Loucy (cell line): ENCODE data around the gene WDR64.

Experiments
- H2AFZ ChIP-seq: fragments of 200-600 bp; sonication (generic); 2 replicates; pipeline ENCODE4 v1.6.0; 2016; ENCODE audit warnings: antibody characterized with exemption, mild to moderate bottlenecking, low read length, moderate library complexity
- H3F3A ChIP-seq: fragments of 200-600 bp; 2 replicates; pipeline ENCODE4 v1.6.0; 2016; ENCODE audit warnings: antibody characterized with exemption, low read depth, mild to moderate bottlenecking
- H3K27me3 ChIP-seq: fragments of 200-600 bp; sonication (generic); 2 replicates; pipeline ENCODE4 v1.6.1; 2014; ENCODE audit warnings: low read length, mild to moderate bottlenecking; ENCODE audit not compliant: insufficient read depth, poor library complexity, severe bottlenecking
- H3K36me3 ChIP-seq: fragments of 200-600 bp; sonication (generic); 2 replicates; pipeline ENCODE4 v1.6.1; 2016; ENCODE audit warnings: low read length; ENCODE audit not compliant: insufficient read depth
- H3K4me1 ChIP-seq: fragments of 200-600 bp; sonication (generic); 2 replicates; pipeline ENCODE4 v1.5.1; 2014; ENCODE audit warnings: low read length, mild to moderate bottlenecking; ENCODE audit not compliant: insufficient read depth, poor library complexity, severe bottlenecking
- H3K4me2 ChIP-seq: fragments of 200-600 bp; sonication (generic); 2 replicates; pipeline ENCODE4 v1.6.0; 2014; ENCODE audit warnings: antibody characterized with exemption, low read length, low read depth, mild to moderate bottlenecking; ENCODE audit not compliant: poor library complexity, severe bottlenecking
- H3K4me3 ChIP-seq: fragments of 200-600 bp; sonication (generic); 2 replicates; pipeline ENCODE4 v1.5.1; 2014; ENCODE audit warnings: low read length, mild to moderate bottlenecking, mixed read lengths; ENCODE audit not compliant: poor library complexity, severe bottlenecking
- H3K79me2 ChIP-seq: fragments of 200-600 bp; sonication (generic); 2 replicates; pipeline ENCODE4 v1.6.1; 2014; ENCODE audit warnings: low read length; ENCODE audit not compliant: insufficient read depth
- H3K9ac ChIP-seq: fragments of 200-600 bp; sonication (generic); 2 replicates; pipeline ENCODE4 v1.6.0; 2014; ENCODE audit warnings: mild to moderate bottlenecking, low read depth, low read length, moderate library complexity; ENCODE audit not compliant: poor library complexity, severe bottlenecking
- H3K9me2 ChIP-seq: fragments of 200-600 bp; sonication (generic); replicated peaks from 2 replicates; pipeline ENCODE4 v1.6.1; 2016; ENCODE audit warnings: low read depth, low read length, mixed read lengths
- H3K9me3 ChIP-seq: fragments of 200-600 bp; sonication (generic); 2 replicates; pipeline ENCODE4 v1.6.1; 2014; ENCODE audit warnings: mild to moderate bottlenecking, antibody characterized with exemption, low read length, low read depth; ENCODE audit not compliant: insufficient read depth
- H4K20me1 ChIP-seq: fragments of 200-600 bp; sonication (generic); 2 replicates; pipeline ENCODE4 v1.6.0; 2014; ENCODE audit warnings: antibody characterized with exemption, low read length, mild to moderate bottlenecking; ENCODE audit not compliant: insufficient read depth, poor library complexity, severe bottlenecking
- CTCF ChIP-seq: fragments of 200-600 bp; sonication (generic); conservative IDR thresholded peaks from 2 replicates; pipeline ENCODE4 v1.5.1; 2014; ENCODE audit warnings: mild to moderate bottlenecking, antibody characterized with exemption, low read length
- EZH2phosphoT487 ChIP-seq: fragments of 200-600 bp; IDR thresholded peaks from 2 replicates; pipeline ENCODE4 v1.6.1; 2018; ENCODE audit warnings: antibody characterized with exemption, mild to moderate bottlenecking, moderate library complexity, borderline replicate concordance

Gene WDR64

GRCh38 chr1:241637046-241637590 lies 15.0 kb upstream of the WDR64 start:
- H3K4me3 ChIP-seq = peak overlapping the region; percentile 73
- peaks cover 13% of the 10 kb centered on the region for H3K4me1 ChIP-seq
- H3K9ac ChIP-seq = no peak overlapping the region
- no peak overlapping the region for H2AFZ ChIP-seq
- no peaks in the 10 kb centered on the region for H3K36me3 ChIP-seq
- no peaks in the 10 kb centered on the region for H3K9me2 ChIP-seq
- H3K79me2 ChIP-seq = peaks cover 16% of the 10 kb centered on the region; the same call in 1 of the 2 replicates
- H4K20me1 ChIP-seq = no peaks in the 10 kb centered on the region
- peak overlapping the region; percentile 62 for H3K4me2 ChIP-seq
- H3K9me3 ChIP-seq = no peaks in the 10 kb centered on the region
- H3K27me3 ChIP-seq = no peaks in the 10 kb centered on the region
- TF ChIP-seq EZH2phosphoT487 (no peak), CTCF (no peak)
- no peaks in the 10 kb centered on the region for H3F3A ChIP-seq

GRCh38 chr1:241637604-241638003 lies 14.5 kb upstream of the WDR64 start:
- H3F3A ChIP-seq = no peaks in the 10 kb centered on the region
- no peaks in the 10 kb centered on the region for H3K27me3 ChIP-seq
- no peaks in the 10 kb centered on the region for H3K9me2 ChIP-seq
- no peaks in the 10 kb centered on the region for H3K9me3 ChIP-seq
- TF ChIP-seq EZH2phosphoT487 (no peak), CTCF (no peak)
- no peak overlapping the region for H2AFZ ChIP-seq
- no peak overlapping the region for H3K9ac ChIP-seq
- no peaks in the 10 kb centered on the region for H4K20me1 ChIP-seq
- peaks cover 16% of the 10 kb centered on the region; the same call in 1 of the 2 replicates for H3K79me2 ChIP-seq
- H3K4me3 ChIP-seq = peak overlapping the region; percentile 73
- H3K36me3 ChIP-seq = no peaks in the 10 kb centered on the region
- H3K4me2 ChIP-seq = peak overlapping the region; percentile 62
- H3K4me1 ChIP-seq = peaks cover 13% of the 10 kb centered on the region

GRCh38 chr1:241638099-241638682 lies 13.9 kb upstream of the WDR64 start:
- no peaks in the 10 kb centered on the region for H3K9me2 ChIP-seq
- peak overlapping the region; percentile 73 for H3K4me3 ChIP-seq
- H3K9me3 ChIP-seq = no peaks in the 10 kb centered on the region
- peaks cover 16% of the 10 kb centered on the region; the same call in 1 of the 2 replicates for H3K79me2 ChIP-seq
- H3K4me1 ChIP-seq = peaks cover 13% of the 10 kb centered on the region
- peak overlapping the region; percentile 62 for H3K4me2 ChIP-seq
- H3F3A ChIP-seq = no peaks in the 10 kb centered on the region
- peak overlapping the region; percentile 65 for H3K9ac ChIP-seq
- H4K20me1 ChIP-seq = no peaks in the 10 kb centered on the region
- H3K27me3 ChIP-seq = no peaks in the 10 kb centered on the region
- H3K36me3 ChIP-seq = no peaks in the 10 kb centered on the region
- no peak overlapping the region for H2AFZ ChIP-seq
- TF ChIP-seq CTCF (no peak), EZH2phosphoT487 (no peak)
